Activated T-helper 1 cell treated with anti-CD3 and anti-CD28 coated beads, Interleukin-2, amount 50 U/mL, for 16 hours (primary cell): ENCODE data around the gene STAB2.
A peak's percentile ranks its signal among the peaks of the same experiment; 100 is the strongest.

Source experiments
- DNase-seq, 2 donors: peaks; one replicate each; pipeline ENCODE4 v3.0.0-alpha.2; 2020; ENCODE audit warnings: low read depth in 1 of 2, low spot score in 1 of 2

STAB2 gene, protein sequence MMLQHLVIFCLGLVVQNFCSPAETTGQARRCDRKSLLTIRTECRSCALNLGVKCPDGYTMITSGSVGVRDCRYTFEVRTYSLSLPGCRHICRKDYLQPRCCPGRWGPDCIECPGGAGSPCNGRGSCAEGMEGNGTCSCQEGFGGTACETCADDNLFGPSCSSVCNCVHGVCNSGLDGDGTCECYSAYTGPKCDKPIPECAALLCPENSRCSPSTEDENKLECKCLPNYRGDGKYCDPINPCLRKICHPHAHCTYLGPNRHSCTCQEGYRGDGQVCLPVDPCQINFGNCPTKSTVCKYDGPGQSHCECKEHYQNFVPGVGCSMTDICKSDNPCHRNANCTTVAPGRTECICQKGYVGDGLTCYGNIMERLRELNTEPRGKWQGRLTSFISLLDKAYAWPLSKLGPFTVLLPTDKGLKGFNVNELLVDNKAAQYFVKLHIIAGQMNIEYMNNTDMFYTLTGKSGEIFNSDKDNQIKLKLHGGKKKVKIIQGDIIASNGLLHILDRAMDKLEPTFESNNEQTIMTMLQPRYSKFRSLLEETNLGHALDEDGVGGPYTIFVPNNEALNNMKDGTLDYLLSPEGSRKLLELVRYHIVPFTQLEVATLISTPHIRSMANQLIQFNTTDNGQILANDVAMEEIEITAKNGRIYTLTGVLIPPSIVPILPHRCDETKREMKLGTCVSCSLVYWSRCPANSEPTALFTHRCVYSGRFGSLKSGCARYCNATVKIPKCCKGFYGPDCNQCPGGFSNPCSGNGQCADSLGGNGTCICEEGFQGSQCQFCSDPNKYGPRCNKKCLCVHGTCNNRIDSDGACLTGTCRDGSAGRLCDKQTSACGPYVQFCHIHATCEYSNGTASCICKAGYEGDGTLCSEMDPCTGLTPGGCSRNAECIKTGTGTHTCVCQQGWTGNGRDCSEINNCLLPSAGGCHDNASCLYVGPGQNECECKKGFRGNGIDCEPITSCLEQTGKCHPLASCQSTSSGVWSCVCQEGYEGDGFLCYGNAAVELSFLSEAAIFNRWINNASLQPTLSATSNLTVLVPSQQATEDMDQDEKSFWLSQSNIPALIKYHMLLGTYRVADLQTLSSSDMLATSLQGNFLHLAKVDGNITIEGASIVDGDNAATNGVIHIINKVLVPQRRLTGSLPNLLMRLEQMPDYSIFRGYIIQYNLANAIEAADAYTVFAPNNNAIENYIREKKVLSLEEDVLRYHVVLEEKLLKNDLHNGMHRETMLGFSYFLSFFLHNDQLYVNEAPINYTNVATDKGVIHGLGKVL (N-terminal part only)

GRCh38 chr12:103586791-103587370 lies at the start of gene STAB2:
TSS of gene STAB2 (plus strand) at chr12:103587273. CDS start at chr12:103587477, 204 bp downstream.
- DNase-seq, result no peak

- no peak for DNase-seq
Measured at GRCh38 chr12:103538397-103538796, 48.7 kb upstream of the STAB2 start.

DNA sequence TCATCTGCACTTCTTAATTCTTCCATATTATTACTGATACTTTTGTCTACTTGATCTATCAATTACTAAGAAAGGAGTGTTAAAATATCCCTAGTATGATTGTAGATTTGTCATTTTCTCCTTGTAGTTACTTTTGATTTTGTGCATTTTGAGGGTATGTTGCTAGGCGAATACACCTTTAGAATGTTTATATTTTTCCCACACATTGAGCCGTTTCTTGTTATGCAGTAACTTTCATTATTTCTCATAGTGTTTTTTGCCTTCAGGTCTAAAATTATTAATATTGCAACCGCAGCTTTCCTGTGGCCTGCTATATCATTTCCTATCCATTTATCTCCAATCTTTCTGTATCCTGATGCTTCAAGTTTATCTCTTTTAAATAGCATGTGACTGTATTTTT lies 46.8 kb upstream of the STAB2 start:
- no peak for DNase-seq

- no peak for DNase-seq
Measured at GRCh38 chr12:103542078-103542477, 45.0 kb upstream of the STAB2 start.

- no peak for DNase-seq
Measured at GRCh38 chr12:103546959-103547358, 40.1 kb upstream of the STAB2 start.

GRCh38 chr12:103547376-103547775 lies 39.7 kb upstream of the STAB2 start:
- DNase-seq, result no peak

DNA sequence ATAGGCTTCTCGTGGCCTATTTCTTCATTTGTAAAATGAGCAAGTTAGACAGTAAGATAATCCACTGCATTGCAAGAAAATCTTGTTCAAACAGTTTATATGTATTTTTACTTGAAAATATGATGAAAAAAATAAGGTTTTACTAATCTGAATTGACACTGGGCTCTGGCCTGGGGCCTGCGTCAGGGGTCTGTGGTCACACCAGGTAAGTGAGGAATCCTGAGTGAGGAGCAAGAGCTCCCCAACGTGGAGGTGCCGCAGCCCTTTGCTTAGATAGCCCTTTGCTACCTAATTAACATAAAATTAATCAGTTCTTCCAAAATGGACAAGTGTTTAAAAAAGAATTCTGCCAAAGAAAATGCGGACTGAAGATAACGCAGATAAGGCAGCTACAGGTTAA lies 39.1 kb upstream of the STAB2 start:
- DNase-seq, result no peak

DNA sequence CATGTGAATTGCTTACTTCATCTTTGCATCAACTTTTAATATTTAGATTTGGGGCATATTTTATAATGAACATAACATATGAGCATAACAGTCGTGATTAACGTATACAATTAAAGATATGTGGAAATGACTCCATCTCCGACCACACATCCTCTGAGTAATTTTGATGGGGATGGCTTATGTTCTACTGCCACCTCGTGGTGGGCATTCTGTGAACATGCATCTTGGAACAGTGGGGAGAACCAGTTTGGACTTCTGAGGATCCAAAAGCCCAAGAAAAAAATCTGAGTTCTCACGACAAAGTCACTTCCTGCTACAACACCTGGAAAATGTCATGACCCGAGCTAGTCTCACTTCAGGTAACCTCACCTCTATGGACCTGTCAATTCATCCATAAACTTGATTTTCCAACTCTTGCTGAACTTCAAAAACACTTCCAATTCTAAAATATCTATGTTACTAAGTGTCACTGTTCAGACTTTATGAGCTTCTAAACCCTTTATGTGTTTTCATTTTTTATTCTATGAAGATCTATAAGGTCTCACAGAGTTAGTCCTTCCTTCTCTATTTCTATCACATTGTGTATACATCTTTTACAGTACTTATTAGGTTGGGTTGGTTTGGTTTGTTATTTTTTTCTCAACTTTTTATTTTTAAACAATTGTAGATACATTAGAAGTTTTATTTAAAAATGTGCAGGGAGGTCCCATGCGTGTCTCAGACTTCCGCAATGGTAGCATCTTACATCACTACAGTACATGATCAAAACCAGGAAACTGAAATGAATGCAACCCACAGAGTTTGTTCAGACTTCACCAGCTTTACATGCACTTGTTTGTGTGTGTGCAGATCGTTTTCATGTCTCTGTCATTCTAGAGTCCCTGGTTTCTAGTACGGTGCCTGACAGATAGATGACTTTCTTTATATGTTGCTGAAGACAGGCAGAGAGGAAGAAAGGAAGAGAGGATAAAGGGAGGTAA lies 38.2 kb upstream of the STAB2 start:
- peak; percentile 26 to 28 for DNase-seq

DNA sequence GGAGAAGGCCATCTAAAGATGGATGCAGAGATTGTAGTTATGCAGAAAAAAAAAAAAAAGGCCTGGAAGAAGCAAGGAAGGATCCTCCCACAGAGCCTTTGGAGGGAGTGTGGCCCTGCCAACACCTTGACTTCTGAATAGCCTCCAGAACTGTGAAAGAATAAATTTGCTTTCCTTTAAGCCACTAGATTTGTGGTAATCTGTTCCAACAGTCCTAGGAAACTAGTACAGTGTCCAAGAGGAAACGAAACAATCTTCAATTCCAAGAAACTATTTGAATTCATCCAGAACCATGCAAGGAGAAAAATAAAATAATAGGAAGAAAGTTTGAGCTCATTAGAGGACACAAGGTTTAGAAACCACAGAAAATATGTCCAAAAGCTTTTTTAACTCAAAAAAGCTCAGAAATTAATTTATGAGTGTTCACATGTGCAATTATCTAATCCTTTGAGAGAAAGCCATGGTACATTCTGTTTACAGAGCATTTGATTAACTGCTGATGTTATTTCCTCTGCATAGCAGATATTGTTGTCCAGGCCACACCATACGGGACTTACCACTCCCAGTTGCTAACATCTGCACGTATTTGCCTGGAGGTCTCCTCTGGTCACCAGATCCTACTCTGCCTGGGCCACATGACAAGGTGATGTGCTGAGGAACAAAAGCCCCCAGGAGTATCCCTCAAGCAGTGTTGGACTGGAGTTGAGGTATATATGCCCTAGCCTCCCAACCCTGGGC lies 30.0 kb upstream of the STAB2 start:
- no peak for DNase-seq

DNA sequence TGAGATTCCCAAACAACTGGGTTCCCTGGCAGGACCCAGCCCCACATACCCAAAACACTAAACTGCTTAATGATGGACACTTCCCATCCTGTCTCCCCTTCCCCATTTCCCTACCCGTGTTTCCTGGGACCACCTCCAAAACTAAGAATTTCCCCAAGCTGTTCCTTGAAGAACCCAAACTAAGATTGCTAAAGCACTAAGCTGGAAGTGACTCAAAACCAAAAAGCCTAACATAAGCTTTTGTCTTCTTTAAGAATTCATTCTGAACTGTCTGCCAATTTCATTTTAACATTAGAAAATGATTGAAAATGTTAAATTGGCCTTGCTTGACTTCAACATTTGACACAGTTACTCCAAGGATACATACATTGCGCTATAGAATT lies 29.5 kb upstream of the STAB2 start:
- DNase-seq, result no peak

- DNase-seq, result no peak
Measured at GRCh38 chr12:103558879-103559278, 28.2 kb upstream of the STAB2 start.

DNA sequence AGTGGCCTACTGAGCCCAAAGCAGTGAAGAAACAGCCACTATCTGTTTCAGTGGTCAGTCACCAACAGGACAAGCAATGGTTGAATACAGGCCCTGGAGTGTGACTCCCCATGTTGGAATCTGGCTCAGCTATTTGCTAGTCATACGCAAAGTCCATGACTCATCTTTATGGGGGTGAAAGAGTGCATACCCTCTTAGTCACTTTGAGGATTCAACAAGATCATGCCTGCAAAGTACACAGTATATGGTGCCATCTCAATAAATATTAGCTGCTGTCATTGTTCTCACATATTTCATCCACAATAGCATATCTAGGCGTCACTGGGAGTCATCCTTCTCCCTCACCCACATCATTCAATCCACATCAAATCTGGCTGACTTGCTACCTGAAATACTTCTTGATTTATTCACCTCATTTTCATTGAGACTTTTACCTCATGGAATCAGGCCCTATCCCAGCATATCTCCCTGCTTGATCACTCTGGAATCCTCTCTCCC lies 26.4 kb upstream of the STAB2 start:
- no peak for DNase-seq

DNA sequence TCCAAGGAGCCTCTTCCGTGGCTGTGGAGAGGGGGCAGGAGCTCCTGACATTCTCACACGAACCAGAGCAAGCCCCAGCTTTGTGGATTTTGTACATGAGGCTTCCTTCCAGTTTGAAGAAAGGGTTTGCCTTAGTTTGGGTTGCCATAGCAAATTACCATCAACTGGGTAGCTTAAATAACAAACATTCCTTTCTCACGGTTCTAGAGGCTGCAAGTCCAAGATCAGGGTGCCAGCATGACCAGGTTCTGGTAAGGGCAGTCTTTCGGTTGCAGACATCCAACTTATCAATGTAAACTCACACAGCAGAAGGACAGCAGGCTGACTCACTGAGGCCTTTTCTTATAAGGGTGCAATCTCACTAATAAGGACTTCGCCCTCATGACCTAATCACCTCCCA lies 25.9 kb upstream of the STAB2 start:
- no peak for DNase-seq

GRCh38 chr12:103566398-103566797 lies 20.7 kb upstream of the STAB2 start:
- DNase-seq, result no peak

- no peak for DNase-seq
Measured at GRCh38 chr12:103569278-103569677, 17.8 kb upstream of the STAB2 start.

DNA sequence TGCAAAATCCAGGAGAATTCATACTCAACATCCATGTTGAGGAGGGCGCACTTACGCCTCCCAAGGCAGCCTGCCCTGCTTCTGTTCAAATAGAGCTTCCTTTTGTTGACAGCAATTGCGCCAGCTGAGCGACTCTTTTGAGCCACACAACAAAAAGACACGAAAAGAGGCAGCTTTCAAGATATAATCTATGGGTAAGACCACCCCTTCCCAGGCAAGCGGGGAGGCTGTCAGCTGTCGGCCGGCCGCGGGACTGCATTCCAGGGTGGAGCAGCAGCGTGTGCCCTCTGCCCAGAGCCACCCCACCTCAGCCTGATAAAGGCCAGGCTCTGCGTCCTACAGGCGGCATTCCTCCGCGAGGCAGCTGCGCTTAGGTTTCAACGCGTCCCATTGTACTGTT lies 15.8 kb upstream of the STAB2 start:
- no peak for DNase-seq

DNA sequence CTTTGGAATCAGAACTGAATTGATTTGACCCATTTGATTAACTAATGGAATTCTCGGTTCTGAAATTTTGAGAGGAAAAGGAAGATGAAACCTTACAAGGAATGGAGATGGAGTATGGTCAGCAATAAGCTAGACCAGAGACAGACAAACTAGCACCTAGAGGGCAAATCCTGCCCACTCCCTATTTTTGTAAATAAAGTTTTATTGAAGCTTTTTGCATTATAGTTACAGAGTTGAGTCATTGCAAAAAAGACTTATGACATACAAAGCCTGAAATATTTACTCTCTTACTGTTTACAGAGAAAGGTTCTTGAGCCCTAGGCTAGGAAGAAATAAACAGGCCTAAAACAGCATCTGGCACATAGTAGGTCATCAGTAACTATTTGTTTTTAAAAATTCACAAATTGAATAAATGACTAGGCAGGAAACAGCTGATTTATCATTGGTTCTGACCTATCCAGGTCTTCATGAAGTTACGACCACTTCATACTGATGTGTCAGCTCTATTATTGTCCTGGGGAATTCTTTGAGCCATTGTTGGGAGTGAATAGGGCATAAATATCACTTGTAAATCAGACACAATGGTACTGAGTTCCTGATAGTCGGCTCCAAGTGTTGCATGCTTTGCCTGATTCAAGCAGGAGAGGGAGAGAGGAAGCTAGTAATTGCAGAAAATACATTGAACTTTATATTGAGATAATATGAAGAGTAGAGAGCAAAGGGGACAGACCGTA lies 14.6 kb upstream of the STAB2 start:
- no peak for DNase-seq

- DNase-seq, result no peak
Measured at GRCh38 chr12:103573185-103573584, 13.9 kb upstream of the STAB2 start.
